Activated naive CD4-positive, alpha-beta T cell treated with Interleukin-2 at 50 U/mL for 16 hours (primary cell): ENCODE measurements around the gene HOMER2.
"Not testable (repeated sequence)": the region's sequence is repeated elsewhere in the genome, so short reads cannot be mapped to it uniquely, and the experiment has no call there.

Experiments
- DNase-seq: peaks from one replicate; pipeline ENCODE4 v3.0.0-alpha.2; 2020

The HOMER2 gene

GRCh38 chr15:82830427-82831173 lies 121.9 kb downstream of the HOMER2 start:
- DNase-seq, result no peak

GRCh38 chr15:82829234-82829633 lies 123.3 kb downstream of the HOMER2 start:
- DNase-seq, result no peak

GRCh38 chr15:82828075-82828474 lies 124.4 kb downstream of the HOMER2 start:
- no peak for DNase-seq

GRCh38 chr15:82823049-82823448 lies 129.5 kb downstream of the HOMER2 start:
- no peak for DNase-seq

GRCh38 chr15:82821851-82822250 lies 130.7 kb downstream of the HOMER2 start:
- not testable (repeated sequence) for DNase-seq

- not testable (repeated sequence) for DNase-seq
Measured at GRCh38 chr15:82821396-82821795, 131.1 kb downstream of the HOMER2 start.

- DNase-seq, result no peak
Measured at GRCh38 chr15:82820128-82820527, 132.4 kb downstream of the HOMER2 start.

- DNase-seq, result no peak
Measured at GRCh38 chr15:82812994-82813393, 139.5 kb downstream of the HOMER2 start.

- peak; percentile 55 for DNase-seq
Measured at GRCh38 chr15:82810890-82811426, 141.6 kb downstream of the HOMER2 start.

- DNase-seq, result no peak
Measured at GRCh38 chr15:82810061-82810889, 142.2 kb downstream of the HOMER2 start.

GRCh38 chr15:82809308-82810060 lies 143.0 kb downstream of the HOMER2 start, which contains the start of gene WHAMM:
Gene WHAMM (plus strand): TSS chr15:82809628. CDS start chr15:82809727, 99 bp downstream.
- DNase-seq, result peak; percentile 96

GRCh38 chr15:82808634-82809041 lies 143.9 kb downstream of the HOMER2 start:
- DNase-seq, result no peak

- DNase-seq, result no peak
Measured at GRCh38 chr15:82807920-82808633, 144.4 kb downstream of the HOMER2 start.

GRCh38 chr15:82805994-82806406 lies 146.5 kb downstream of the HOMER2 start, which contains the start of gene FSD2:
Gene FSD2 (minus strand): TSS chr15:82806069. CDS start chr15:82787390, 18,679 bp downstream.
- DNase-seq, result no peak

GRCh38 chr15:82804575-82804949 lies 148.0 kb downstream of the HOMER2 start:
- DNase-seq, result no peak

GRCh38 chr15:82803793-82804574 lies 148.5 kb downstream of the HOMER2 start:
- no peak for DNase-seq

- DNase-seq, result no peak
Measured at GRCh38 chr15:82802497-82802896, 150.0 kb downstream of the HOMER2 start.

GRCh38 chr15:82799183-82799841 lies 153.2 kb downstream of the HOMER2 start:
- DNase-seq, result no peak
